ENCODE measurements around the gene CDK13. TPM values are rescaled to one million over a fixed set of nuclear protein-coding genes. Genes with fewer than 3 reads are reported as not detected.

The CDK13 gene
- total and polyA plus RNA-seq, 9 of the 15 experiments (the other 6 are each of a cell fraction or from before 2014, with no cell fraction given), result 9.8 to 46.1 (median 32.4) TPM

DNA sequence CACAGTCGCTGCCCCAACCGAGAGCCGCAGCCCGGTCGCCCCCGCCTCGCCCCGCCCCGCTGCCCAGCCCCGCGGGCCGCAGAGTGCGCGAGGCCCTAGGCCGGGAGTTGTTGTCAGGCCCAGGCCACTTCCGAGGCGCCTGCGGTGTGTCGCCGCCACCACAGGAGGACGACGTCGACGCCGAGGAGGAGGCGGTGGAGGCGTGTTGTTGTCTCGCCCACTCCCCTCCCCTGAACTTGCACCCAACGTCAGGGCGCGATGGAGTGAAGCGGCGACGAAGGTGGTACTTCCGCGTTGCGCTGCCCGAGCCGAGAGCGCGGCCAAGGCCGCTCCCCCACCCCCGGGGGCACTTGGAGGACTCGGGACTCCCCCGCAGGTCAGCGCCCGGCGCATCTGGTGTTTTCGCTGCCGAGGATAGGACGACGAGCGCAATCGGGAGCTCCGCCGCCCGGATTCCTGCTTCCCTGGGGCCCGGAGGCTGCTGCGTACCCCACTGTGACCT lies at the start of gene CDK13 (continued):
- TF ChIP-seq, protein P1, sequence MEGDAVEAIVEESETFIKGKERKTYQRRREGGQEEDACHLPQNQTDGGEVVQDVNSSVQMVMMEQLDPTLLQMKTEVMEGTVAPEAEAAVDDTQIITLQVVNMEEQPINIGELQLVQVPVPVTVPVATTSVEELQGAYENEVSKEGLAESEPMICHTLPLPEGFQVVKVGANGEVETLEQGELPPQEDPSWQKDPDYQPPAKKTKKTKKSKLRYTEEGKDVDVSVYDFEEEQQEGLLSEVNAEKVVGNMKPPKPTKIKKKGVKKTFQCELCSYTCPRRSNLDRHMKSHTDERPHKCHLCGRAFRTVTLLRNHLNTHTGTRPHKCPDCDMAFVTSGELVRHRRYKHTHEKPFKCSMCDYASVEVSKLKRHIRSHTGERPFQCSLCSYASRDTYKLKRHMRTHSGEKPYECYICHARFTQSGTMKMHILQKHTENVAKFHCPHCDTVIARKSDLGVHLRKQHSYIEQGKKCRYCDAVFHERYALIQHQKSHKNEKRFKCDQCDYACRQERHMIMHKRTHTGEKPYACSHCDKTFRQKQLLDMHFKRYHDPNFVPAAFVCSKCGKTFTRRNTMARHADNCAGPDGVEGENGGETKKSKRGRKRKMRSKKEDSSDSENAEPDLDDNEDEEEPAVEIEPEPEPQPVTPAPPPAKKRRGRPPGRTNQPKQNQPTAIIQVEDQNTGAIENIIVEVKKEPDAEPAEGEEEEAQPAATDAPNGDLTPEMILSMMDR (IDR thresholded peaks at IDR 0.05 in 2 of 3, conservative IDR thresholded peaks at IDR 0.05 in 1 of 3; ENCODE audit: insufficient read depth in 2 of 3, low read depth in 1 of 3, low read length in 3 of 3), result peak in 2 of 3 experiments; percentile 14 to 26; a peak in 1 of 6 replicates
- TF ChIP-seq, protein P2, sequence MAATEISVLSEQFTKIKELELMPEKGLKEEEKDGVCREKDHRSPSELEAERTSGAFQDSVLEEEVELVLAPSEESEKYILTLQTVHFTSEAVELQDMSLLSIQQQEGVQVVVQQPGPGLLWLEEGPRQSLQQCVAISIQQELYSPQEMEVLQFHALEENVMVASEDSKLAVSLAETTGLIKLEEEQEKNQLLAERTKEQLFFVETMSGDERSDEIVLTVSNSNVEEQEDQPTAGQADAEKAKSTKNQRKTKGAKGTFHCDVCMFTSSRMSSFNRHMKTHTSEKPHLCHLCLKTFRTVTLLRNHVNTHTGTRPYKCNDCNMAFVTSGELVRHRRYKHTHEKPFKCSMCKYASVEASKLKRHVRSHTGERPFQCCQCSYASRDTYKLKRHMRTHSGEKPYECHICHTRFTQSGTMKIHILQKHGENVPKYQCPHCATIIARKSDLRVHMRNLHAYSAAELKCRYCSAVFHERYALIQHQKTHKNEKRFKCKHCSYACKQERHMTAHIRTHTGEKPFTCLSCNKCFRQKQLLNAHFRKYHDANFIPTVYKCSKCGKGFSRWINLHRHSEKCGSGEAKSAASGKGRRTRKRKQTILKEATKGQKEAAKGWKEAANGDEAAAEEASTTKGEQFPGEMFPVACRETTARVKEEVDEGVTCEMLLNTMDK (IDR thresholded peaks at IDR 0.05; ENCODE audit: borderline replicate concordance, insufficient read depth, low read depth, low read length, poor library complexity, severe bottlenecking), result peak; percentile 5
- TF ChIP-seq CBFB (CRISPR knock-in tag; IDR thresholded peaks at IDR 0.05), result no peak
- TF ChIP-seq, protein P3, sequence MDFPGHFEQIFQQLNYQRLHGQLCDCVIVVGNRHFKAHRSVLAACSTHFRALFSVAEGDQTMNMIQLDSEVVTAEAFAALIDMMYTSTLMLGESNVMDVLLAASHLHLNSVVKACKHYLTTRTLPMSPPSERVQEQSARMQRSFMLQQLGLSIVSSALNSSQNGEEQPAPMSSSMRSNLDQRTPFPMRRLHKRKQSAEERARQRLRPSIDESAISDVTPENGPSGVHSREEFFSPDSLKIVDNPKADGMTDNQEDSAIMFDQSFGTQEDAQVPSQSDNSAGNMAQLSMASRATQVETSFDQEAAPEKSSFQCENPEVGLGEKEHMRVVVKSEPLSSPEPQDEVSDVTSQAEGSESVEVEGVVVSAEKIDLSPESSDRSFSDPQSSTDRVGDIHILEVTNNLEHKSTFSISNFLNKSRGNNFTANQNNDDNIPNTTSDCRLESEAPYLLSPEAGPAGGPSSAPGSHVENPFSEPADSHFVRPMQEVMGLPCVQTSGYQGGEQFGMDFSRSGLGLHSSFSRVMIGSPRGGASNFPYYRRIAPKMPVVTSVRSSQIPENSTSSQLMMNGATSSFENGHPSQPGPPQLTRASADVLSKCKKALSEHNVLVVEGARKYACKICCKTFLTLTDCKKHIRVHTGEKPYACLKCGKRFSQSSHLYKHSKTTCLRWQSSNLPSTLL (IDR thresholded peaks at IDR 0.05), result no peak
- TF ChIP-seq SNRNP70 (optimal IDR thresholded peaks at IDR 0.05; ENCODE audit: low read depth, low read length), result no peak
- TF ChIP-seq ZNF239 (CRISPR knock-in tag; IDR thresholded peaks at IDR 0.05), result no peak
- TF ChIP-seq BCOR (IDR thresholded peaks at IDR 0.05), result no peak; the same call in 1 of the 2 replicates
- TF ChIP-seq TBP (optimal IDR thresholded peaks at IDR 0.05; ENCODE audit: low read depth, low read length), result peak; percentile 20
- no peak for TF ChIP-seq KAT8 (IDR thresholded peaks at IDR 0.05; ENCODE audit: low read depth)
- no peak for TF ChIP-seq TCFL5 (CRISPR knock-in tag; conservative IDR thresholded peaks at IDR 0.05)
- peak; percentile 6; the same call in 1 of the 2 replicates for TF ChIP-seq MYC (IDR thresholded peaks at IDR 0.05; ENCODE audit: low read depth, low read length)
- peak; percentile 64; the same call in 1 of the 2 replicates for TF ChIP-seq MYC (CRISPR knock-in tag; IDR thresholded peaks at IDR 0.05; ENCODE audit: borderline replicate concordance, low read depth)
- TF ChIP-seq, protein P4, sequence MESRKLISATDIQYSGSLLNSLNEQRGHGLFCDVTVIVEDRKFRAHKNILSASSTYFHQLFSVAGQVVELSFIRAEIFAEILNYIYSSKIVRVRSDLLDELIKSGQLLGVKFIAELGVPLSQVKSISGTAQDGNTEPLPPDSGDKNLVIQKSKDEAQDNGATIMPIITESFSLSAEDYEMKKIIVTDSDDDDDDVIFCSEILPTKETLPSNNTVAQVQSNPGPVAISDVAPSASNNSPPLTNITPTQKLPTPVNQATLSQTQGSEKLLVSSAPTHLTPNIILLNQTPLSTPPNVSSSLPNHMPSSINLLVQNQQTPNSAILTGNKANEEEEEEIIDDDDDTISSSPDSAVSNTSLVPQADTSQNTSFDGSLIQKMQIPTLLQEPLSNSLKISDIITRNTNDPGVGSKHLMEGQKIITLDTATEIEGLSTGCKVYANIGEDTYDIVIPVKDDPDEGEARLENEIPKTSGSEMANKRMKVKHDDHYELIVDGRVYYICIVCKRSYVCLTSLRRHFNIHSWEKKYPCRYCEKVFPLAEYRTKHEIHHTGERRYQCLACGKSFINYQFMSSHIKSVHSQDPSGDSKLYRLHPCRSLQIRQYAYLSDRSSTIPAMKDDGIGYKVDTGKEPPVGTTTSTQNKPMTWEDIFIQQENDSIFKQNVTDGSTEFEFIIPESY (CRISPR knock-in tag; IDR thresholded peaks at IDR 0.05), result 0 out of 2 replicates have a peak, but pooled peaks have one; percentile 43
- TF ChIP-seq ZFPM2 (CRISPR knock-in tag; IDR thresholded peaks at IDR 0.05), result no peak
- TF ChIP-seq, protein P5, sequence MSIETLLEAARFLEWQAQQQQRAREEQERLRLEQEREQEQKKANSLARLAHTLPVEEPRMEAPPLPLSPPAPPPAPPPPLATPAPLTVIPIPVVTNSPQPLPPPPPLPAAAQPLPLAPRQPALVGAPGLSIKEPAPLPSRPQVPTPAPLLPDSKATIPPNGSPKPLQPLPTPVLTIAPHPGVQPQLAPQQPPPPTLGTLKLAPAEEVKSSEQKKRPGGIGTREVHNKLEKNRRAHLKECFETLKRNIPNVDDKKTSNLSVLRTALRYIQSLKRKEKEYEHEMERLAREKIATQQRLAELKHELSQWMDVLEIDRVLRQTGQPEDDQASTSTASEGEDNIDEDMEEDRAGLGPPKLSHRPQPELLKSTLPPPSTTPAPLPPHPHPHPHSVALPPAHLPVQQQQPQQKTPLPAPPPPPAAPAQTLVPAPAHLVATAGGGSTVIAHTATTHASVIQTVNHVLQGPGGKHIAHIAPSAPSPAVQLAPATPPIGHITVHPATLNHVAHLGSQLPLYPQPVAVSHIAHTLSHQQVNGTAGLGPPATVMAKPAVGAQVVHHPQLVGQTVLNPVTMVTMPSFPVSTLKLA (conservative IDR thresholded peaks at IDR 0.05), result peak in 1 of 2 experiments; percentile 9; a peak in 2 of 4 replicates
- TF ChIP-seq EGR1 (conservative IDR thresholded peaks at IDR 0.05), result peak; percentile 94
- TF ChIP-seq JUNB (CRISPR knock-in tag; conservative IDR thresholded peaks at IDR 0.05), result 0 out of 2 replicates have a peak, but pooled peaks have one; percentile 36
- peak; percentile 25 for TF ChIP-seq U2AF1 (optimal IDR thresholded peaks at IDR 0.05; ENCODE audit: low read depth, low read length)
- TF ChIP-seq HDAC1 (IDR thresholded peaks at IDR 0.05), result no peak
